Cardiac muscle cell (in vitro differentiated cells and primary cell): Measurements from ENCODE around the gene MFSD2A. TPM values are rescaled to one million over a fixed set of nuclear protein-coding genes. Genes with fewer than 3 reads are reported as not detected.

ENCODE experiments used
- DNase-seq, 2 donors: peaks; one replicate each; pipeline versions ENCODE4 v3.0.0 to v3.0.0-alpha.2; 2010 to 2017; ENCODE audit warnings: low read depth in 1 of 2, low spot score in 1 of 2
- H3K27ac ChIP-seq: fragments of 200-600 bp; sonication (generic); 2 replicates; pipeline ENCODE4 v1.5.1; 2016
- H3K27me3 ChIP-seq: fragments of 200-600 bp; sonication (generic); 2 replicates; pipeline ENCODE4 v1.6.0; 2016; ENCODE audit warnings: control low read depth
- H3K36me3 ChIP-seq: fragments of 200-600 bp; sonication (generic); 2 replicates; pipeline ENCODE4 v1.5.1; 2016; ENCODE audit warnings: control low read depth
- H3K4me1 ChIP-seq: fragments of 200-600 bp; sonication (generic); 2 replicates; pipeline ENCODE4 v1.8.1; 2017; ENCODE audit warnings: low read depth, mild to moderate bottlenecking, mixed run types
- H3K4me3 ChIP-seq: fragments of 200-600 bp; sonication (generic); 2 replicates; pipeline ENCODE4 v1.5.1; 2016; ENCODE audit warnings: mild to moderate bottlenecking
- H3K9me3 ChIP-seq: fragments of 200-600 bp; sonication (generic); 2 replicates; pipeline ENCODE4 v1.5.1; 2017; ENCODE audit warnings: low read depth, mild to moderate bottlenecking, control low read depth
- polyA plus RNA-seq: library from polyadenylated mRNA; unstranded; fragments of >200 nt; fragmentation: Nextera tagmentation; extraction: Ambion mirVana; gene quantifications from 2 replicates; pipeline ENCODE4 v1.2.1, GENCODE V29; 2016
- total RNA-seq: library from RNA; depleted of rRNA; stranded (reverse); fragments of >200 nt; gene quantifications from 2 replicates; pipeline ENCODE4 v1.2.3, GENCODE V29; 2016
- TF ChIP-seq, protein P1 (sequence below): IDR thresholded peaks from 2 replicates; pipeline ENCODE4 v1.5.1; 2012; ENCODE audit warnings: low read depth, mild to moderate bottlenecking, low read length

The MFSD2A gene
- total and polyA plus RNA-seq, 2 experiments from 2014 or later, result 1.0 TPM; not detected in 1

DNA sequence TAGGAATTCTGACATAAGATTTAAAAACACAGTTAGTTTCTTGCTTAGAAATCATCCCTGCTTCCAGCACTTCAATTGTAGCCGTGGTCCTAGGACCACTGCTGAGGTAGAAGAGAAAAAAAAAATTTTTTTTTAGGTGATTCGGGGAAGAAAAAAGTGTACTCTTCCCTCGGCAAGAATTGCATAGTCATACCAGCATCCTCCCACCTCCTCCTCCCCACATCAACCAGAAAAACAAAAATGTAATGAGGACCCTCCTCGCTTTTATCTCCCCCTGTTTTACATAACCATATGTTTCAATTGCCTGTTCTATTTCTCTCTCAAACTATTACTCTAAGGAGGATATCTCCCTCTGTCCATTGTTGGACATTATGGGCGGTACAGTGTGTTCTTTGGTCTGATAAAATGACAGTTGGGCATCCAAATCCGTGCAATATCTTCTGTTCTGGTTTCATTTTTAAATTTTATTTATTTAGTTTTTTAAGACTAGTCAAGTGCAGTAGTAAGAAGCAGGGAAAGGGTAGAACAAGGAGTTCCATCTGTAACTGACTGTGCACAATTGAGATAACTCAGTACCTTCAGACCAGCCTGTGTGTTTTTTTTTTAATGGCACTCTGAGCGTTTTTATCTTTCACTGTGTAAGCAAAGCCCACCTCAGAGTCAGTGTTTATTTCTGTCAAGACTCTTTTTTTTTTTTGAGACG is 10.4 kb upstream of the MFSD2A start:
- TF ChIP-seq, protein P1, sequence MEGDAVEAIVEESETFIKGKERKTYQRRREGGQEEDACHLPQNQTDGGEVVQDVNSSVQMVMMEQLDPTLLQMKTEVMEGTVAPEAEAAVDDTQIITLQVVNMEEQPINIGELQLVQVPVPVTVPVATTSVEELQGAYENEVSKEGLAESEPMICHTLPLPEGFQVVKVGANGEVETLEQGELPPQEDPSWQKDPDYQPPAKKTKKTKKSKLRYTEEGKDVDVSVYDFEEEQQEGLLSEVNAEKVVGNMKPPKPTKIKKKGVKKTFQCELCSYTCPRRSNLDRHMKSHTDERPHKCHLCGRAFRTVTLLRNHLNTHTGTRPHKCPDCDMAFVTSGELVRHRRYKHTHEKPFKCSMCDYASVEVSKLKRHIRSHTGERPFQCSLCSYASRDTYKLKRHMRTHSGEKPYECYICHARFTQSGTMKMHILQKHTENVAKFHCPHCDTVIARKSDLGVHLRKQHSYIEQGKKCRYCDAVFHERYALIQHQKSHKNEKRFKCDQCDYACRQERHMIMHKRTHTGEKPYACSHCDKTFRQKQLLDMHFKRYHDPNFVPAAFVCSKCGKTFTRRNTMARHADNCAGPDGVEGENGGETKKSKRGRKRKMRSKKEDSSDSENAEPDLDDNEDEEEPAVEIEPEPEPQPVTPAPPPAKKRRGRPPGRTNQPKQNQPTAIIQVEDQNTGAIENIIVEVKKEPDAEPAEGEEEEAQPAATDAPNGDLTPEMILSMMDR, result no peak
- H3K4me1 ChIP-seq, result no peaks in the 10 kb centered on the region
- peaks cover 55% of the 10 kb centered on the region for H3K27me3 ChIP-seq
- H3K9me3 ChIP-seq, result no peaks in the 10 kb centered on the region
- H3K27ac ChIP-seq, result no peak overlapping the region
- no peak for DNase-seq
- H3K4me3 ChIP-seq, result no peak overlapping the region
- H3K36me3 ChIP-seq, result no peaks in the 10 kb centered on the region

DNA sequence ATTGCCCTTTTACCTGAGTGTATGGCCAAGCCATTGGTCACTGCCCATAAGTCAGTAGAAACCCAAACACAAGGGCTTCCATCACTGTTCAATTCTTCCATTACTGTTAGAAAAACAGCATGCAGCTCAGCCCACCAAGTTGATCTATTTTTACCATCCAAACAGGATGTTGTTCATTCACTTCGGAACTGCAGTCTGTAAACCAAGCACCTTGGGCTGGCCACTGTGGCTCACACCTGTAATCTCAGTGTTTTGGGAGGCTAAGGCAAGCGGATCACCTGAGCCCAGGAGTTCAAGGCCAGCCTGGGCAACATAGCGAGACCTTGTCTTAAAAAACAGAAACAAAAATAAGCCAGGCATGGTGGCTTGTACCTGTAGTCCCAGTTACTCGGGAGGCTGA is 8.7 kb upstream of the MFSD2A start:
- Histone ChIP-seq H3K27ac (no peak overlapping the region), H3K9me3 (no peaks in the 10 kb centered on the region), H3K4me3 (no peak overlapping the region), H3K4me1 (no peaks in the 10 kb centered on the region), H3K36me3 (no peaks in the 10 kb centered on the region), H3K27me3 (peaks cover 46% of the 10 kb centered on the region)
- TF ChIP-seq, protein P1, result no peak
- DNase-seq, result no peak

DNA sequence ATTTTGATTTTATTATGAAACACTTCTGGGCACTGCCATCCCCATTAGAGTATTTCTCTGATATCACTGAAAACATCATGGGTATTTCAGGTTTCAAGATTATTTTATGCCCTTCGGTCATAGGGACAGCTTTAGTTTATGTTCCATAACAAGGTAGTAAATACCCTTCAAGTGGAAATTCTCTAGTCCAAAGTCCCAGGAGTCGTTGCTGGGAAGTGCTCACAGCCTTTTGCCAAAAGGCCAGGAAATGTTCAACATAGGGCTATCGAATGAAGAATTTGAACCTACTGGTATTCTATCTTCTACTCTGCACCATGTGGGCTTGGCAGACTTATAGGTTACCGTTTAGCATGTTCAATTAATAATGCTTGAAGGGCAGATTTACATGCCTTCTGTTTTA is 7.7 kb upstream of the MFSD2A start:
- no peak overlapping the region for H3K4me3 ChIP-seq
- H3K4me1 ChIP-seq, result no peaks in the 10 kb centered on the region
- no peaks in the 10 kb centered on the region for H3K9me3 ChIP-seq
- peaks cover 36% of the 10 kb centered on the region for H3K27me3 ChIP-seq
- no peak for DNase-seq
- TF ChIP-seq, protein P1, result no peak
- no peaks in the 10 kb centered on the region for H3K36me3 ChIP-seq
- H3K27ac ChIP-seq, result no peak overlapping the region

DNA sequence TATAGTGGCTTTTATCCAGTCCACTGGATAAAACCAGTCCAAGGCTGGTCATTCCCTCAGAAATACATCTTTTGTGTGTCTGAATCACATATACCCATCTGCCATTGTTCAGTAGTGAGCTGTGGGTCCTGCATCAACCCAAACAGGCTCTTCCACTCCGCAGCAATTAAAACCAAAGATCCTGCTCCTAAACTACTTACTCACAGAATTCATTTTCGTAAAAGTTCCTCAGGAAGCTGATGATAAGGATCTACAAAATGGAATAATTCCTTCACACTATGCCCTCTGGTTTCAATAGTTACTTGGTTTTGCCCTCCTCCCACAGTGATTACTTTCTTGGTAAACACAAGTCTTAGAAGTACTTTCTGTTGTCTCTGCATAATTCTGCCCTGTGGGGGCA is 5.1 kb upstream of the MFSD2A start:
- Histone ChIP-seq H3K27ac (no peak overlapping the region), H3K9me3 (no peaks in the 10 kb centered on the region), H3K4me3 (no peak overlapping the region), H3K36me3 (no peaks in the 10 kb centered on the region), H3K4me1 (no peaks in the 10 kb centered on the region), H3K27me3 (peaks cover 39% of the 10 kb centered on the region)
- DNase-seq, result no peak
- TF ChIP-seq, protein P1, result no peak

DNA sequence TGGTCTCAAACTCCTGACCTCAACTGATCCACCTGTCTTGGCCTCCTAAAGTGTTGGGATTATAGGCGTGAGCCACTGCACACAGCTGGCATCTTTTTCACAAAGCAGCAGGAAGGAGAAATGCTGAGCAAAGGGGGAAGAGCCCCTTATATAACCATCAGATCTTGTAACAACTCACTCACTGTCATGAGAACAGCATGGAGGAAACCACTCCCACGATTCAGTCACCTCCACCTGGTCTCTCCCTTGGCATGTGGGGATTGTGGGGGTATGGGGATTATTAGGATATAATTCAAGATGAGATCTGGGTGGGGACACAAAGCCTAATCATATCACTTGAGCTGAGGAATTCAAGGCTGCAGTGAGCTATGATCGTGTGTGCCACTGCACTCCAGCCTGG is 3.0 kb upstream of the MFSD2A start:
- no peak overlapping the region for H3K27ac ChIP-seq
- H3K4me3 ChIP-seq, result no peak overlapping the region
- no peaks in the 10 kb centered on the region for H3K36me3 ChIP-seq
- H3K4me1 ChIP-seq, result no peaks in the 10 kb centered on the region
- TF ChIP-seq, protein P1, result no peak
- no peak for DNase-seq
- H3K27me3 ChIP-seq, result peaks cover 43% of the 10 kb centered on the region
- no peaks in the 10 kb centered on the region for H3K9me3 ChIP-seq
